Activated naive CD8-positive, alpha-beta T cell treated with anti-CD3 and anti-CD28 coated beads for 36 hours (primary cell): ENCODE results near the gene THRA. TPM values are rescaled to one million over a fixed set of nuclear protein-coding genes. Genes with fewer than 3 reads are reported as not detected.
A peak's percentile ranks its signal among the peaks of the same experiment; 100 is the strongest.
"Not testable (repeated sequence)": the region's sequence is repeated elsewhere in the genome, so short reads cannot be mapped to it uniquely, and the experiment has no call there.

ENCODE experiments used
- DNase-seq: peaks from one replicate; pipeline ENCODE4 v3.0.0; 2021
- H3K27ac Mint-ChIP-seq: one replicate; pipeline ENCODE4 v1.8.0; 2022; ENCODE audit warnings: mild to moderate bottlenecking, moderate library complexity, mixed read lengths
- H3K27me3 Mint-ChIP-seq: one replicate; pipeline ENCODE4 v1.8.0; 2022; ENCODE audit warnings: mild to moderate bottlenecking, mixed read lengths
- H3K36me3 Mint-ChIP-seq: one replicate; pipeline ENCODE4 v1.8.0; 2021; ENCODE audit warnings: mild to moderate bottlenecking, mixed read lengths
- H3K4me1 Mint-ChIP-seq: one replicate; pipeline ENCODE4 v1.8.0; 2021; ENCODE audit warnings: mixed read lengths
- H3K4me3 Mint-ChIP-seq: one replicate; pipeline ENCODE4 v1.8.0; 2022; ENCODE audit warnings: mild to moderate bottlenecking, moderate library complexity, mixed read lengths
- H3K9me3 Mint-ChIP-seq: one replicate; pipeline ENCODE4 v1.8.0; 2022; ENCODE audit warnings: mixed read lengths
- total RNA-seq, 2 experiments: library from RNA; stranded (reverse); gene quantifications; one replicate each; pipeline ENCODE4 v1.2.3, GENCODE V29; 2021

THRA gene
- total RNA-seq, 2 experiments from 2014 or later, result 11.4 to 12.1 TPM

GRCh38 chr17:40115101-40115436 is 52.3 kb downstream of the THRA start:
- H3K4me3 Mint-ChIP-seq, result no peak overlapping the region
- H3K4me1 Mint-ChIP-seq, result peaks cover 39% of the 10 kb centered on the region
- no peak overlapping the region for H3K27ac Mint-ChIP-seq
- no peaks in the 10 kb centered on the region for H3K9me3 Mint-ChIP-seq
- no peaks in the 10 kb centered on the region for H3K27me3 Mint-ChIP-seq
- H3K36me3 Mint-ChIP-seq, result no peaks in the 10 kb centered on the region
- no peak for DNase-seq

- Mint-ChIP-seq H3K9me3 (no peaks in the 10 kb centered on the region), H3K4me1 (peaks cover 28% of the 10 kb centered on the region), H3K4me3 (peak within 1 kb of the TSS; percentile 79), H3K36me3 (peaks cover 24% of the 10 kb centered on the region), H3K27ac (peak within 1 kb of the TSS; percentile 78), H3K27me3 (no peaks in the 10 kb centered on the region)
- peak; percentile 89 for DNase-seq
These were observed 58.7 kb downstream of the THRA start, which contains the start of gene MSL1 for GRCh38 chr17:40121181-40122135. Gene MSL1 (plus strand): TSS chr17:40121971. CDS start chr17:40122613, 642 bp downstream.

GRCh38 chr17:40122136-40122998 is 59.6 kb downstream of the THRA start:
- peak; percentile 55 for DNase-seq
- Mint-ChIP-seq H3K4me3 (peak overlapping the region; percentile 64), H3K27me3 (no peaks in the 10 kb centered on the region), H3K27ac (no peak overlapping the region), H3K4me1 (peaks cover 30% of the 10 kb centered on the region), H3K9me3 (no peaks in the 10 kb centered on the region), H3K36me3 (peaks cover 28% of the 10 kb centered on the region)

GRCh38 chr17:40122999-40123810 is 60.4 kb downstream of the THRA start:
- H3K36me3 Mint-ChIP-seq, result peaks cover 31% of the 10 kb centered on the region
- no peaks in the 10 kb centered on the region for H3K27me3 Mint-ChIP-seq
- peak; percentile 55 for DNase-seq
- H3K4me3 Mint-ChIP-seq, result peak overlapping the region; percentile 99
- H3K9me3 Mint-ChIP-seq, result no peaks in the 10 kb centered on the region
- H3K27ac Mint-ChIP-seq, result peak overlapping the region; percentile 91
- peaks cover 30% of the 10 kb centered on the region for H3K4me1 Mint-ChIP-seq

- Mint-ChIP-seq H3K4me3 (peak overlapping the region; percentile 99), H3K9me3 (no peaks in the 10 kb centered on the region), H3K27me3 (no peaks in the 10 kb centered on the region), H3K36me3 (peaks cover 31% of the 10 kb centered on the region), H3K4me1 (peaks cover 30% of the 10 kb centered on the region), H3K27ac (peak overlapping the region; percentile 91)
- no peak for DNase-seq
These were observed 61.0 kb downstream of the THRA start for GRCh38 chr17:40123811-40124114.

- peaks cover 30% of the 10 kb centered on the region for H3K4me1 Mint-ChIP-seq
- no peak for DNase-seq
These were observed 61.7 kb downstream of the THRA start for GRCh38 chr17:40124279-40125141.

GRCh38 chr17:40129498-40129897 is 66.7 kb downstream of the THRA start:
- peaks cover 55% of the 10 kb centered on the region for H3K36me3 Mint-ChIP-seq
- H3K27me3 Mint-ChIP-seq, result no peaks in the 10 kb centered on the region
- H3K4me1 Mint-ChIP-seq, result peaks cover 24% of the 10 kb centered on the region
- no peak for DNase-seq
- H3K9me3 Mint-ChIP-seq, result no peaks in the 10 kb centered on the region
- no peak overlapping the region for H3K4me3 Mint-ChIP-seq
- no peak overlapping the region for H3K27ac Mint-ChIP-seq

More at GRCh38 chr17:40124279-40125141, 61.7 kb downstream of the THRA start:
- Mint-ChIP-seq H3K36me3 (peaks cover 35% of the 10 kb centered on the region), H3K27ac (peak overlapping the region; percentile 76), H3K9me3 (no peaks in the 10 kb centered on the region), H3K4me3 (peak overlapping the region; percentile 99), H3K27me3 (no peaks in the 10 kb centered on the region)

- Mint-ChIP-seq H3K36me3 (peaks cover 53% of the 10 kb centered on the region), H3K9me3 (no peaks in the 10 kb centered on the region), H3K4me3 (no peak overlapping the region)
These were observed 67.7 kb downstream of the THRA start for GRCh38 chr17:40130352-40131042.

GRCh38 chr17:40134184-40134583 is 71.4 kb downstream of the THRA start:
- Mint-ChIP-seq H3K4me3 (no peak overlapping the region), H3K4me1 (peaks cover 29% of the 10 kb centered on the region), H3K27me3 (no peaks in the 10 kb centered on the region), H3K27ac (peak overlapping the region; percentile 67), H3K9me3 (no peaks in the 10 kb centered on the region), H3K36me3 (peaks cover 39% of the 10 kb centered on the region)
- no peak for DNase-seq

More at GRCh38 chr17:40130352-40131042, 67.7 kb downstream of the THRA start:
- no peak for DNase-seq
- no peaks in the 10 kb centered on the region for H3K27me3 Mint-ChIP-seq
- H3K27ac Mint-ChIP-seq, result peak overlapping the region; percentile 47
- H3K4me1 Mint-ChIP-seq, result peaks cover 21% of the 10 kb centered on the region

- Mint-ChIP-seq H3K4me3 (no peak overlapping the region), H3K9me3 (no peaks in the 10 kb centered on the region), H3K4me1 (peaks cover 33% of the 10 kb centered on the region), H3K36me3 (peaks cover 32% of the 10 kb centered on the region), H3K27me3 (no peaks in the 10 kb centered on the region), H3K27ac (peak overlapping the region; percentile 57)
- no peak for DNase-seq
These were observed 73.1 kb downstream of the THRA start for GRCh38 chr17:40135817-40136216.

- H3K27me3 Mint-ChIP-seq, result no peaks in the 10 kb centered on the region
- peak overlapping the region; percentile 91 for H3K4me3 Mint-ChIP-seq
- H3K36me3 Mint-ChIP-seq, result peaks cover 20% of the 10 kb centered on the region
- peaks cover 36% of the 10 kb centered on the region for H3K4me1 Mint-ChIP-seq
- H3K27ac Mint-ChIP-seq, result peak overlapping the region; percentile 94
- H3K9me3 Mint-ChIP-seq, result no peaks in the 10 kb centered on the region
- no peak for DNase-seq
These were observed 76.8 kb downstream of the THRA start for GRCh38 chr17:40139566-40140058.

GRCh38 chr17:40143166-40143565 is 80.4 kb downstream of the THRA start:
- not testable (repeated sequence) for H3K9me3 Mint-ChIP-seq, H3K27me3 Mint-ChIP-seq, DNase-seq, H3K27ac Mint-ChIP-seq, H3K4me3 Mint-ChIP-seq
- Mint-ChIP-seq H3K4me1 (peaks cover 32% of the 10 kb centered on the region), H3K36me3 (peaks cover 30% of the 10 kb centered on the region)
